Measurements from ENCODE around the gene MED16. TPM values are rescaled to one million over a fixed set of nuclear protein-coding genes. Genes with fewer than 3 reads are reported as not detected.
A peak's percentile ranks its signal among the peaks of the same experiment; 100 is the strongest.

MED16 gene
- total RNA-seq, 1 donor from 2014 or later: 27.0 TPM

- DNase-seq (ENCODE audit: low spot score): no peak
- intact Hi-C loops (cut with DNase I): loop anchor here (5.0 to 10.0 kb wide), 2 partner anchors 166 to 314 kb away; partner anchors contain the start of genes ATP5F1D and POLR2E
These were observed 35.6 kb upstream of the MED16 start for GRCh38 chr19:928471-929202.

- intact Hi-C loops (cut with DNase I): loop anchor here (5.0 to 10.0 kb wide), 2 partner anchors 167 to 314 kb away; partner anchors contain the start of genes ATP5F1D and POLR2E
- DNase-seq (ENCODE audit: low spot score): no peak
These were observed 34.9 kb upstream of the MED16 start for GRCh38 chr19:927780-928401.

- intact Hi-C loops (cut with DNase I): loop anchor here (5.0 to 10.0 kb wide), 2 partner anchors 167 to 315 kb away; partner anchors contain the start of genes ATP5F1D and POLR2E
- no peak for DNase-seq (ENCODE audit: low spot score)
These were observed 34.4 kb upstream of the MED16 start for GRCh38 chr19:927351-927779.

GRCh38 chr19:926589-927350, 33.8 kb upstream of the MED16 start:
- peak; percentile 90 for DNase-seq (ENCODE audit: low spot score)
- intact Hi-C loops (cut with DNase I): loop anchor here (5.0 to 10.0 kb wide), 2 partner anchors 168 to 316 kb away; partner anchors contain the start of genes ATP5F1D and POLR2E

GRCh38 chr19:926323-926588, 33.3 kb upstream of the MED16 start:
- no peak for DNase-seq (ENCODE audit: low spot score)
- intact Hi-C loops (cut with DNase I): loop anchor here (5.0 to 10.0 kb wide), 2 partner anchors 169 to 316 kb away; partner anchors contain the start of genes ATP5F1D and POLR2E

GRCh38 chr19:925526-926322, 32.7 kb upstream of the MED16 start, which contains the start of gene ARID3A:
ARID3A (plus strand) TSS chr19:926035; CDS start chr19:929529, 3,494 bp downstream.
- DNase-seq (ENCODE audit: low spot score): peak; percentile 90
- intact Hi-C loops (cut with DNase I): loop anchor here (5.0 to 10.0 kb wide), 2 partner anchors 169 to 317 kb away; partner anchors contain the start of genes ATP5F1D and POLR2E

- intact Hi-C loops (cut with DNase I): loop anchor here (5.0 to 10.0 kb wide), 2 partner anchors 170 to 317 kb away; partner anchors contain the start of genes ATP5F1D and POLR2E
- no peak for DNase-seq (ENCODE audit: low spot score)
These were observed 32.1 kb upstream of the MED16 start for GRCh38 chr19:925087-925525.

- intact Hi-C loops (cut with DNase I): loop anchor here (5.0 to 10.0 kb wide), 3 partner anchors 67 to 318 kb away; partner anchors contain the start of genes ATP5F1D, CFD and POLR2E
- DNase-seq (ENCODE audit: low spot score): no peak
These were observed 31.6 kb upstream of the MED16 start for GRCh38 chr19:924553-925086.

- intact Hi-C loops (cut with DNase I): loop anchor here (5.0 to 10.0 kb wide), 2 partner anchors 63 to 175 kb away; partner anchors contain the start of genes CFD and POLR2E
- no peak for DNase-seq (ENCODE audit: low spot score)
These were observed 27.3 kb upstream of the MED16 start for GRCh38 chr19:920051-920864.

GRCh38 chr19:919199-920050, 26.4 kb upstream of the MED16 start:
- DNase-seq (ENCODE audit: low spot score): no peak
- intact Hi-C loops (cut with DNase I): loop anchor here (5.0 to 10.0 kb wide), 2 partner anchors 62 to 175 kb away; partner anchors contain the start of genes CFD and POLR2E

GRCh38 chr19:918481-919198, 25.7 kb upstream of the MED16 start:
- no peak for DNase-seq (ENCODE audit: low spot score)
- intact Hi-C loops (cut with DNase I): no loop called here

- DNase-seq (ENCODE audit: low spot score): no peak
- intact Hi-C loops (cut with DNase I): no loop called here
These were observed 25.1 kb upstream of the MED16 start for GRCh38 chr19:918152-918437.

GRCh38 chr19:917323-918151, 24.6 kb upstream of the MED16 start, which contains the start of gene KISS1R:
KISS1R (plus strand) TSS chr19:917333; CDS start chr19:917503, 170 bp downstream.
- intact Hi-C loops (cut with DNase I): no loop called here
- DNase-seq (ENCODE audit: low spot score): no peak

GRCh38 chr19:916645-917322, 23.8 kb upstream of the MED16 start:
- intact Hi-C loops (cut with DNase I): no loop called here

More at GRCh38 chr19:916645-917322, 23.8 kb upstream of the MED16 start:
- no peak for DNase-seq (ENCODE audit: low spot score)

Data from cardiac septum (tissue), 1 donor.